SW480 (cell line): ENCODE results near the gene GBGT1.
A peak's percentile ranks its signal among the peaks of the same experiment; 100 is the strongest.
"Not testable (repeated sequence)": the region's sequence is repeated elsewhere in the genome, so short reads cannot be mapped to it uniquely, and the experiment has no call there.

ENCODE experiments used
- DNase-seq: peaks from one replicate; pipeline ENCODE4 v3.0.0-alpha.2; 2016; ENCODE audit warnings: low spot score

Gene GBGT1

GRCh38 chr9:133163504-133164172, at the start of gene GBGT1:
Gene GBGT1, minus strand, starts transcription at chr9:133163914. Its CDS starts 1,502 bp downstream, at chr9:133162412.
- peak; percentile 29 for DNase-seq

- no peak for DNase-seq
Observed at GRCh38 chr9:133210609-133211008, 46.9 kb upstream of the GBGT1 start.

- DNase-seq: peak; percentile 70
Observed at GRCh38 chr9:133210202-133210532, 46.5 kb upstream of the GBGT1 start.

- DNase-seq: not testable (repeated sequence)
Observed at GRCh38 chr9:133209327-133210201, 45.9 kb upstream of the GBGT1 start.

- not testable (repeated sequence) for DNase-seq
Observed at GRCh38 chr9:133208880-133209300, 45.2 kb upstream of the GBGT1 start, which contains the start of gene OBP2B. Gene OBP2B, minus strand, starts transcription at chr9:133209250. Its CDS starts 51 bp downstream, at chr9:133209199.

- DNase-seq: not testable (repeated sequence)
Observed at GRCh38 chr9:133208171-133208879, 44.6 kb upstream of the GBGT1 start.

- DNase-seq: no peak
Observed at GRCh38 chr9:133207540-133208170, 43.9 kb upstream of the GBGT1 start.

- DNase-seq: no peak
Observed at GRCh38 chr9:133207021-133207531, 43.4 kb upstream of the GBGT1 start.

- DNase-seq: no peak
Observed at GRCh38 chr9:133205996-133206931, 42.5 kb upstream of the GBGT1 start.

GRCh38 chr9:133205481-133205887, 41.8 kb upstream of the GBGT1 start:
- DNase-seq: not testable (repeated sequence)

- DNase-seq: no peak
Observed at GRCh38 chr9:133204993-133205336, 41.3 kb upstream of the GBGT1 start.

GRCh38 chr9:133204335-133204992, 40.8 kb upstream of the GBGT1 start:
- DNase-seq: no peak

- no peak for DNase-seq
Observed at GRCh38 chr9:133203506-133204075, 39.9 kb upstream of the GBGT1 start.

- DNase-seq: no peak
Observed at GRCh38 chr9:133202688-133203453, 39.2 kb upstream of the GBGT1 start.

- DNase-seq: no peak
Observed at GRCh38 chr9:133202145-133202513, 38.4 kb upstream of the GBGT1 start.

- DNase-seq: no peak
Observed at GRCh38 chr9:133201424-133202144, 37.9 kb upstream of the GBGT1 start.

GRCh38 chr9:133200631-133201030, 36.9 kb upstream of the GBGT1 start:
- DNase-seq: no peak

GRCh38 chr9:133199648-133200321, 36.1 kb upstream of the GBGT1 start:
- DNase-seq: peak; percentile 27
